NCI-H187 (cell line): ENCODE measurements around the gene SPX.

ENCODE experiments used
- DNase-seq, 2 experiments: peaks; one replicate each; lab custom pipeline; 2025; lab: John Stamatoyannopoulos, UW

The SPX gene

DNA sequence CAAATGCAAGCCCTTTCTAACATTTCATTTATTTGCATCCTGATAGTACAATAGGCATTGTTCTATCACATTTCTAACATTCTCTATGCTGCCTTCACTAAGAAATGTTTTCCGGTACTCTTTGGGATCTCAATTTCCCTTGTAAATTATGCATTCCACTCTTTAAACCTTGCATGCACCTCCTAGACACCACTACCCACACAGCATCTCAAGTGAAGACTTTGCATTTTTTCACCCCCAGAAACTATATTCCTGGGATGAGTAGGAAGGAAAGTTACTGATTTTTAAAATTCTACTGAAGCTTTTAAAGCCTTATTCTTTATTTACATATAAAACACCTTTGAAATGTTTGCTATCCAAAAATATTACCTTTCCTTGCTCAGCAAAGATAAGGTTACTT is 51.4 kb downstream of the SPX start:
- no peak for DNase-seq

DNA sequence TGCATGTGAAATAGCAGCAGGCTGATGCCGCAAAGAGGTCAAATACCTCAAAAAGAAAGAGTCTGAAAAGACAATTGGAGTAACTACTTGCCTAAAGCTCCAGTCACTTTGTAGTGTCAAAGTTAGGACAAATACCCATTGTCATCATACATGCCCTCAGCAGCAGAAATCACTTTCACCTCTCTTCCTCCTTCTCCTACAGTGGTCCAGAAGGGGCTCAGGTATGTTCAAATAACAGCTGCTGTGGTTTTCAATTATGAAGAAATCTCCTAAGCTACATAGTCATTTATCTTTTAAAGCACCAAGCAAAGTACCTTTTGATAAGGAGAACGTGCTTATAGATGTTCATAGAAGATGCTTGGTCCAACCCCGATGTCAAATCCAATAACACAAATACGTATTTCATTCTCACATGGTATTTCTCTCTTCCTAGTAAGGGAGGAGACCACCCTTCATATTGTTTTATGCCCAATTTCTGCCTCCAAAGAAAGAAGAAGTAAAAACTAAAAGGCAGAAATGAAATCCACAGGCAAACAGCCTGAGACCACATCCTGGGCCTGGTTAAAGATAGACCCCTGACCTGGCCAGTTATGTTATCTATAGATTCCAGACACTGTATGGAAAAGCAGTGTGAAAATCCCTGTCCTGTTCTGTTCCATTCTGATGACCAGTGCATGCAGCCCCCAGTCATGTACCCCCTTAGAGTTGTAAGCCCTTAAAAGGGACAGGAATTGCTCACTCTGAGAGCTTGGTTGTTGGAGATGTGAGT is 54.8 kb downstream of the SPX start:
- DNase-seq: no peak
